Testis (tissue), 3 donors: ENCODE data around the gene FYCO1. TPM values are rescaled to one million over a fixed set of nuclear protein-coding genes. Genes with fewer than 3 reads are reported as not detected.

ENCODE experiments used
- DNase-seq: peaks from one replicate; pipeline ENCODE4 v3.0.0-alpha.2; 2019
- H3K27ac ChIP-seq, 2 donors: fragments of 200-600 bp; sonication (generic); one replicate each; pipeline ENCODE4 v1.5.1; 2019
- H3K27me3 ChIP-seq: fragments of 200-600 bp; sonication (generic); one replicate; pipeline ENCODE4 v1.5.1; 2019
- H3K36me3 ChIP-seq: fragments of 200-600 bp; sonication (generic); one replicate; pipeline ENCODE4 v1.5.1; 2017; ENCODE audit warnings: low read depth; ENCODE audit errors: missing control alignments
- H3K4me1 ChIP-seq: fragments of 200-600 bp; sonication (generic); one replicate; pipeline ENCODE4 v1.5.1; 2019
- H3K4me3 ChIP-seq, 2 donors: fragments of 200-600 bp; sonication (generic); one replicate each; pipeline ENCODE4 v1.5.1; 2017 to 2019
- H3K9me3 ChIP-seq: fragments of 200-600 bp; sonication (generic); one replicate; pipeline ENCODE4 v1.5.1; 2017
- POLR2A ChIP-seq: fragments of 450-650 bp; IDR thresholded peaks from one replicate; pipeline ENCODE4 v1.6.1; 2017; ENCODE audit warnings: antibody characterized with exemption, mild to moderate bottlenecking, moderate library complexity
- WGBS, 2 donors: methylation state at CpG; one replicate each; pipeline ENCODE4 v1.1.5; 2018; 5-methylcytosine and 5-hydroxymethylcytosine counted together
- intact Hi-C: fragments of 100-400 bp; cut with DNase I; formaldehyde crosslinking; loops from one replicate; pipeline ENCODE4 v1.15.1; 2023; ENCODE audit warnings: low total_unique reads
- polyA plus RNA-seq: library from polyadenylated mRNA; stranded (reverse); fragments of 350-450 nt; fragmentation: Illumina TruSeq; extraction: RNeasy Lipid Tissue Mini Kit (QIAGEN cat#74804); gene quantifications from one replicate; pipeline ENCODE4 v1.2.3, GENCODE V29; 2014; ENCODE audit warnings: low read depth, low replicate concordance; ENCODE audit not compliant: insufficient read depth
- total RNA-seq, 2 donors: library from RNA; depleted of rRNA; stranded (reverse); fragments of >200 nt; gene quantifications; one replicate each; pipeline ENCODE4 v1.2.3, GENCODE V29; 2016
- TF ChIP-seq, protein P1 (sequence below), 3 experiments: fragments of 450-650 bp in 2 of 3; fragments of 200-600 bp in 1 of 3; sonication (generic) in 1 of 3; IDR thresholded peaks; one replicate each; pipeline ENCODE4 v1.5.1; 2016 to 2019; ENCODE audit warnings: antibody characterized with exemption in 3 of 3, mild to moderate bottlenecking in 2 of 3, moderate library complexity in 1 of 3

Gene FYCO1
- total and polyA plus RNA-seq, 3 donors from 2014 or later, result 12.8 to 24.2 (median 21.7) TPM

DNA sequence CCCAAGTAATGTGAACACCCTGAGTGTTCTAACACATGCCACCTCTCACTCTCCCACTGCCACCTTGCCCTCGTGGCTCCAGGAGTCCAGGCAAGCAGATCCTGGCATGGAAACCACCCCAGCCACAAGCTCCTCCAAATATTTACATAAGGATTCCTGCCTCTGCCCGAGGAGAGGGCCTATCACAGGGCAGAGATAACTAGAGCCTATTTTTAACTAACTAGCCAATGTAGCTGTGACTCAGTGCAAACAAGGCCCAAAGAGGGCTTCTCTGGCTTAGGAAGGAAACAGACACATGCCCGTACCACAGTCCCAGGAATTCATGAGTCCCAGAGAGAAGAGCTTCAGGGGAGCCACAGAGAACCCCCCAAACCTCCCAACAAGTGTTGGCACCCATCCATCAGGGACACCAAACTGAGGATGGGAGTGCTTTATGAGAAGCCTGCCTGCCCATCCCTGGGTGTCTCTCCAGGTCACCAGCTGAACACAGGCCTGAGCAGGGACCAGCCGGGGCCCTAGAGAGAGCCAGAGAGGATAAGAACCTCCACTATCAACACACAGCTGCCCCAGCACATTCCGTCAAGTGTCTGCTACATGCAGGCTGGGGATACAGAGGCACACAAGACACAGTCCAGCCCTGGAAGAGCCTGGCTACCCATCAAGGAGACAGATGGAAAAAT is 9.2 kb downstream of the FYCO1 start:
- H3K27me3 ChIP-seq, result no peaks in the 10 kb centered on the region
- no peak for DNase-seq
- 56 to 60% methylated on average over 5 of the region's 5 CpGs for WGBS, 2 donors
- H3K4me3 ChIP-seq, result no peak overlapping the region
- no peaks in the 10 kb centered on the region for H3K9me3 ChIP-seq
- TF ChIP-seq, protein P1, sequence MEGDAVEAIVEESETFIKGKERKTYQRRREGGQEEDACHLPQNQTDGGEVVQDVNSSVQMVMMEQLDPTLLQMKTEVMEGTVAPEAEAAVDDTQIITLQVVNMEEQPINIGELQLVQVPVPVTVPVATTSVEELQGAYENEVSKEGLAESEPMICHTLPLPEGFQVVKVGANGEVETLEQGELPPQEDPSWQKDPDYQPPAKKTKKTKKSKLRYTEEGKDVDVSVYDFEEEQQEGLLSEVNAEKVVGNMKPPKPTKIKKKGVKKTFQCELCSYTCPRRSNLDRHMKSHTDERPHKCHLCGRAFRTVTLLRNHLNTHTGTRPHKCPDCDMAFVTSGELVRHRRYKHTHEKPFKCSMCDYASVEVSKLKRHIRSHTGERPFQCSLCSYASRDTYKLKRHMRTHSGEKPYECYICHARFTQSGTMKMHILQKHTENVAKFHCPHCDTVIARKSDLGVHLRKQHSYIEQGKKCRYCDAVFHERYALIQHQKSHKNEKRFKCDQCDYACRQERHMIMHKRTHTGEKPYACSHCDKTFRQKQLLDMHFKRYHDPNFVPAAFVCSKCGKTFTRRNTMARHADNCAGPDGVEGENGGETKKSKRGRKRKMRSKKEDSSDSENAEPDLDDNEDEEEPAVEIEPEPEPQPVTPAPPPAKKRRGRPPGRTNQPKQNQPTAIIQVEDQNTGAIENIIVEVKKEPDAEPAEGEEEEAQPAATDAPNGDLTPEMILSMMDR (IDR thresholded peaks at IDR 0.05), result no peak
- TF ChIP-seq POLR2A, result no peak
- peaks cover 33% of the 10 kb centered on the region for H3K4me1 ChIP-seq
- no peaks in the 10 kb centered on the region for H3K36me3 ChIP-seq
- intact Hi-C loops, result no loop called here
- H3K27ac ChIP-seq, result peak overlapping the region in 1 of 2 donors; percentile 44

DNA sequence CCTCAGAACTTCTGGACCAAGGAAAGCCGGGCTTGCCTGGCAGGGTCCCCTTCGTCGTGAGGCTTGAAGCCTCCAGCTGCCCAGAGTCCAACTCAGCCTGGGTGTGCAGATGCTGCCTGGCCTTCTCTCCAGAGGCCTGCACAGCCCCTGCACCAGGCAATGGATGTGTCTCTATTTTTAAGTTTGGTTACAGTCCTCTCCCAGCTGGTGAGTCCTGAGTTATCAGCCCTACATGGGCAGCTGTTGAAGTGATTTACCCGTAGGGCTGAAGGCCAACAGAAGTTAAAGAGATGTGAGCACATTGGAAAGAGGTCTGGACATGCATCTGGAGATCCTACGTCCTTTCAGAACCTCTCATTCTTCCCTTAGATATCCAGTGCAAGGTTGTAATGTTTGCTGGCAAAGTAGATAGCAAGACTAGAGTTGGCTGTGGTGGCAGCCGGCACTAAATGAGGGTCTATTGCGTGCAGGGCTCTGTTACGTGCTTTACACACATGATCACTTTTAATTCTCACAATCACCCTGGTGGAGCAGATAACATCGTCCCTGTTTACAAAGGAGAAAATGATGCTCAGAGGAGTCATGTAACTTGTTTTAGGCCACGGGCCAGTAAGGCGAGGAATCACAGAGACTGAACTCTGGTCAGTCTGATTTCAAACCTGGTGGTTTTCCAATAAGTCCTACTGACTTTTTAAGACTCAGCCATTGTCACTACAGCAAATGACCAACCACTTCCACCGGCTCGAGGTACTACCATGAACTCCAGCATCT is 9.9 kb downstream of the FYCO1 start:
- 55 to 73% methylated on average over 13 of the region's 13 CpGs for WGBS, 2 donors
- H3K27ac ChIP-seq, result peak overlapping the region in 1 of 2 donors; percentile 44
- intact Hi-C loops, result no loop called here
- H3K36me3 ChIP-seq, result no peaks in the 10 kb centered on the region
- H3K27me3 ChIP-seq, result no peaks in the 10 kb centered on the region
- TF ChIP-seq POLR2A, result no peak
- TF ChIP-seq, protein P1 (IDR thresholded peaks at IDR 0.05), result no peak
- peaks cover 33% of the 10 kb centered on the region for H3K4me1 ChIP-seq
- no peak for DNase-seq
- no peaks in the 10 kb centered on the region for H3K9me3 ChIP-seq
- H3K4me3 ChIP-seq, result no peak overlapping the region

DNA sequence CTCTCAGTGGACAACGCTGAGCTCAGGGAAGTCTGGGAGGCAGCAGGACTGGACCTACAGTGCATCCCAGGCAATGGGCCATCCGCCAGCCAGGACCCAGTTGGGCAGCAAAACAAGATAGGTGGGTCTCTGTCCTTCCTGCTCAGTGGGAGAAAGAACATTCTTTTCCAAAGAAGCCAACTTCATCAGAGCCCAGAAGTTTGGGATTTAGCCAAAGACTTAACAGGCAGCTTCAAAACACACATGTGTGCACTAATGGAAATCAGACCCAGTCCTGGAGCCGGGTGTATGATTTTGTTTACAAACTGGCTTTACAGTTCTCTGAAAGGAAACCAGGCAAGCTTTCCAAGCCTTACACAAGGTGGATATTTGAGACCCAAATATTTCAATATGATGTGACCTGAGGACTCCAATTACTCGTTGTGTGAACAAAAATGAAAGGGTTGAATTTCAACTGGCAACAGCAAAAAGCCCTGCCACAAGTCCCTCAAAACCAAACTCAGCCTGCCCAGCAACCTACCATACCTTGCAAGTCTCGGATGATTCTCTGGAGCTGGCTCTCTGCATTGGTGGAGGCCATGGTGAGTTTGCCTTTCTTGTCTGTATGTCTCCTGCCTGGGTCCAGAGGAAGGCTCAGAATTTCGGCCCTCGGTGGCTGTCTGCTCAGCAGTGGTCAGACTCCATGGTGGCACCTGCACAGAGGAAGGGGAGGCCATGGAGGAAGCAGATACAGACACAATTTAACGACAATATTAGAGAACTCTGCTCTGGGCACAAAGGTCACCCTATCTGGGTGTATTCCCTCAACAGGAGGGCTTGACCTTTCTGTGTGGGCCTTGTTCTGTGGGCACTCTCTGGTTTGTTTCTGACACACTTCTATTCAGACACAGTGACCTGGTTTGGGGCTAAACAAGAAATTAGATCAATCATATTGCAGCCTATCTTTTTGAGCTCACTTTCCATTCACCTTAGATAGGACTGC is 11.0 kb downstream of the FYCO1 start:
- H3K9me3 ChIP-seq, result no peaks in the 10 kb centered on the region
- H3K27ac ChIP-seq, result no peak overlapping the region
- no peak overlapping the region for H3K4me3 ChIP-seq
- no peaks in the 10 kb centered on the region for H3K27me3 ChIP-seq
- peaks cover 33% of the 10 kb centered on the region for H3K4me1 ChIP-seq
- WGBS, 2 donors, result 74 to 79% methylated on average over 8 of the region's 8 CpGs
- TF ChIP-seq, protein P1 (IDR thresholded peaks at IDR 0.05), result no peak
- no peak for TF ChIP-seq POLR2A
- no peaks in the 10 kb centered on the region for H3K36me3 ChIP-seq
- intact Hi-C loops, result no loop called here
- no peak for DNase-seq

DNA sequence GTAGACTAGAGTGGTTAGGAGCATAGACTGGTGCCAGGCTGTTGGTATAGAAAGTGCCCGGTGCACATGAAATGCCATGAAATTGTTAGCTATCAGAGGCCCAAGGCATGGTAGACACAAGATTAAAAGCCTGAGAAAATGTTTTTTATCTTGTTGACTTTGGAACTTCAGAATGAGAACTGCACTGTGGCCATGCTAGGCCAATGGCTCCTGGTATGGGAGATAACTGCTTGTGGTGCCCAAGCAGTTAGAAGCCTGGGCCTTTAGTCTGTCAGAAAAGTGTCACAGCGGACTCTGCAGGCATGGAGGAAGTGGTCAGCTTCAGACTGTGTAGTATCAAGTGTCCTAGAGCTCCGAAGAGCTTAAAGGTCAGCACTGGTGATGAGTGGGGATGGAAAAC is 11.9 kb downstream of the FYCO1 start:
- 84 to 87% methylated on average over 3 of the region's 3 CpGs for WGBS, 2 donors

More for the DNA sequence above, 11.9 kb downstream of the FYCO1 start:
- H3K4me3 ChIP-seq, result no peak overlapping the region
- no peak for DNase-seq
- H3K27me3 ChIP-seq, result no peaks in the 10 kb centered on the region
- intact Hi-C loops, result no loop called here
- H3K4me1 ChIP-seq, result peaks cover 33% of the 10 kb centered on the region
- no peak overlapping the region for H3K27ac ChIP-seq
- no peaks in the 10 kb centered on the region for H3K36me3 ChIP-seq
- no peaks in the 10 kb centered on the region for H3K9me3 ChIP-seq
- TF ChIP-seq, protein P1 (IDR thresholded peaks at IDR 0.05), result no peak
- no peak for TF ChIP-seq POLR2A
